K562 (cell line): ENCODE results near the gene CEP78. TPM values are rescaled to one million over a fixed set of nuclear protein-coding genes. Genes with fewer than 3 reads are reported as not detected.

ENCODE experiments used
- ATAC-seq: fragments of 200-7000 bp; cut with Tn5 transposase; 3 replicates; pipeline ENCODE4 v1.9.1; 2020; ENCODE audit warnings: moderate library complexity
- BruUV-seq: library from RNA; stranded (reverse); fragments of 400-500 nt; replicated peaks from 2 replicates; lab custom pipeline; 2021; lab: Mats Ljungman, UMichigan
- CTCF ChIA-PET: fragments of 300-600 bp; formaldehyde crosslinking; extraction: SDS; loops from one replicate; lab custom pipeline; 2021; ENCODE audit warnings: low intra/inter-chr PET ratio; lab: Yijun Ruan, JAX
- POLR2A ChIA-PET: fragments of 300-600, 350-650 bp; sonication (Branson Sonifier 250); formaldehyde crosslinking; extraction: SDS; loops from one replicate; lab custom pipeline; 2021; ENCODE audit warnings: antibody characterized with exemption, inconsistent platforms; lab: Yijun Ruan, JAX
- DNase-seq, 4 experiments: peaks; one replicate each; pipeline versions ENCODE4 v3.0.0 to v3.0.0-alpha.2; 2011 to 2018; ENCODE audit warnings: low spot score in 3 of 4, mixed read lengths in 3 of 4; ENCODE audit errors: extremely low read depth in 1 of 4
- FAIRE-seq: peaks from 2 replicates; lab custom pipeline; 2011; peaks lifted over from hg19 to GRCh38; lab: Jason Lieb, UNC
- H2AFZ ChIP-seq: 2 replicates; pipeline ENCODE4 v1.6.0; 2011; ENCODE audit warnings: low read depth, low read length, control low read depth, inconsistent platforms
- H3K27ac ChIP-seq: fragments of 200-600 bp; 3 replicates; pipeline ENCODE4 v1.8.0; 2011; ENCODE audit warnings: low read depth, mild to moderate bottlenecking, control low read depth, inconsistent platforms, low read length, moderate library complexity, mixed read lengths; ENCODE audit errors: extremely low read depth
- H3K27me3 ChIP-seq, 2 experiments: fragments of 300-600 bp in 1 of 2; 2 replicates in 1 of 2; 3 replicates in 1 of 2; pipeline versions ENCODE4 v1.6.0 to v1.8.0; 2011; ENCODE audit warnings: inconsistent platforms in 2 of 2, low read length in 2 of 2, mild to moderate bottlenecking in 1 of 2, mixed read lengths in 1 of 2, moderate library complexity in 1 of 2; ENCODE audit not compliant: control insufficient read depth in 2 of 2, insufficient read depth in 2 of 2
- H3K36me3 ChIP-seq: fragments of 300-600 bp; 3 replicates; pipeline ENCODE4 v1.8.0; 2011; ENCODE audit warnings: mild to moderate bottlenecking, low read length, inconsistent platforms; ENCODE audit not compliant: control insufficient read depth, insufficient read depth
- H3K4me1 ChIP-seq, 2 experiments: fragments of 200-600 bp in 1 of 2; replicated peaks in 1 of 2; 2 replicates in 1 of 2; 3 replicates in 1 of 2; pipeline versions ENCODE4 v1.5.1 to v1.8.0; 2011; ENCODE audit warnings: inconsistent platforms in 2 of 2, low read length in 2 of 2, mild to moderate bottlenecking in 1 of 2, mixed read lengths in 1 of 2, moderate library complexity in 1 of 2; ENCODE audit not compliant: control insufficient read depth in 2 of 2, insufficient read depth in 2 of 2
- H3K4me2 ChIP-seq: 2 replicates; pipeline ENCODE4 v1.6.1; 2011; ENCODE audit warnings: low read length, control low read depth, inconsistent platforms, mixed read lengths; ENCODE audit not compliant: insufficient read depth
- H3K4me3 ChIP-seq: fragments of 200-600 bp; sonication (generic), shearing (Covaris generic); 2 replicates; pipeline ENCODE4 v1.5.1; 2016; ENCODE audit warnings: control low read depth, inconsistent platforms
- H3K79me2 ChIP-seq: fragments of 200-600 bp; 3 replicates; pipeline ENCODE4 v1.8.0; 2011; ENCODE audit warnings: low read length, inconsistent platforms; ENCODE audit not compliant: control insufficient read depth, insufficient read depth
- H3K9ac ChIP-seq, 2 experiments: 2 replicates each; pipeline versions ENCODE4 v1.6.0 to v1.6.1; 2011; ENCODE audit warnings: low read depth in 2 of 2, low read length in 2 of 2, control low read depth in 1 of 2, inconsistent platforms in 1 of 2, mild to moderate bottlenecking in 1 of 2, mixed read lengths in 1 of 2; ENCODE audit not compliant: insufficient read depth in 1 of 2
- H3K9me1 ChIP-seq: one replicate; pipeline ENCODE4 v1.6.0; 2011; ENCODE audit warnings: inconsistent platforms, mild to moderate bottlenecking, low read length, moderate library complexity; ENCODE audit not compliant: control insufficient read depth, insufficient read depth
- H3K9me3 ChIP-seq: replicated peaks from 2 replicates; pipeline ENCODE4 v1.5.1; 2011; ENCODE audit warnings: low read depth, low read length, inconsistent platforms; ENCODE audit not compliant: control insufficient read depth, insufficient read depth
- H4K20me1 ChIP-seq: replicated peaks from 2 replicates; pipeline ENCODE4 v1.6.1; 2011; ENCODE audit warnings: low read length, inconsistent platforms, mixed read lengths; ENCODE audit not compliant: control insufficient read depth, insufficient read depth
- ATF3 ChIP-seq, 2 experiments: fragments of 450-650 bp in 1 of 2; sonication (generic) in 1 of 2; formaldehyde crosslinking in 1 of 2; IDR thresholded peaks in 1 of 2; conservative IDR thresholded peaks in 1 of 2; 2 replicates each; pipeline versions ENCODE4 v1.6.1 to v1.8.1; 2016 to 2023; ENCODE audit warnings: mild to moderate bottlenecking in 2 of 2, moderate library complexity in 2 of 2, inconsistent platforms in 1 of 2, missing genetic modification reagents in 1 of 2
- CUX1 ChIP-seq: fragments of 200-800 bp; sonication (Bioruptor generic); IDR thresholded peaks from 2 replicates; pipeline ENCODE4 v1.6.1; 2016; ENCODE audit warnings: missing genetic modification characterization, missing compliant biosample characterization
- DIDO1 ChIP-seq: fragments of 450-650 bp; IDR thresholded peaks from 2 replicates; pipeline ENCODE4 v1.6.1; 2016; ENCODE audit warnings: low read depth, missing biosample characterization, missing genetic modification characterization
- FOXA1 ChIP-seq: fragments of 450-650 bp; IDR thresholded peaks from 2 replicates; pipeline ENCODE4 v1.6.1; 2016; ENCODE audit warnings: mild to moderate bottlenecking, borderline replicate concordance
- GABPA ChIP-seq: fragments of 200-800 bp; sonication (Bioruptor generic); conservative IDR thresholded peaks from 2 replicates; pipeline ENCODE4 v1.6.1; 2016; ENCODE audit warnings: low read depth, missing genetic modification characterization, missing compliant biosample characterization
- KDM1A ChIP-seq, 2 experiments: fragments of 450-650 bp; IDR thresholded peaks; 2 replicates each; pipeline ENCODE4 v1.6.1; 2016; ENCODE audit warnings: mild to moderate bottlenecking in 2 of 2
- MAFK ChIP-seq: IDR thresholded peaks from 2 replicates; pipeline ENCODE4 v1.6.1; 2011; ENCODE audit warnings: low read length, improper control_type of control experiment
- PHTF2 ChIP-seq: fragments of 250-450 bp; sonication (Bioruptor Pico); IDR thresholded peaks from 2 replicates; pipeline ENCODE4 v1.5.0; 2021; ENCODE audit warnings: mild to moderate bottlenecking
- PKNOX1 ChIP-seq: fragments of 450-650 bp; IDR thresholded peaks from 2 replicates; pipeline ENCODE4 v1.6.1; 2016
- ZNF23 ChIP-seq: fragments of 250-450 bp; sonication (Bioruptor Pico); IDR thresholded peaks from 2 replicates; pipeline ENCODE4 v1.4.0; 2020; ENCODE audit warnings: mild to moderate bottlenecking
- ZNF239 ChIP-seq: fragments of 250-450 bp; sonication (Bioruptor Pico); IDR thresholded peaks from 2 replicates; pipeline ENCODE4 v1.4.0; 2020; ENCODE audit warnings: mild to moderate bottlenecking
- ZNF778 ChIP-seq: fragments of 450-650 bp; formaldehyde crosslinking; IDR thresholded peaks from 2 replicates; pipeline ENCODE4 v1.4.0; 2020; ENCODE audit warnings: mild to moderate bottlenecking, moderate library complexity
- in situ Hi-C: fragments of 300-500 bp; cut with MboI; formaldehyde crosslinking; loops from 4 replicates; pipeline ENCODE4 v1.15.0; 2018; ENCODE audit warnings: inconsistent platforms, mixed read lengths
- intact Hi-C: fragments of 100-400 bp; cut with micrococcal nuclease; formaldehyde crosslinking; loops from 2 replicates; pipeline ENCODE4 v1.14.2; 2022
- polyA plus RNA-seq, 8 experiments: library from polyadenylated mRNA; depleted of rRNA in 4 of 8; stranded (reverse) in 5 of 8; unstranded in 3 of 8; fragments of >200 nt; fragmentation: Nextera tagmentation in 2 of 8; fragmentation: Illumina TruSeq in 1 of 8; extraction: Ambion mirVana in 2 of 8; extraction: Trizol in 1 of 8; gene quantifications; 2 replicates each; pipeline versions ENCODE4 v1.2.1 to v1.2.3, GENCODE V29; 2011 to 2014; ENCODE audit warnings: inconsistent platforms in 1 of 8, missing spikeins in 1 of 8
- total RNA-seq, 7 experiments: library from RNA; depleted of rRNA in 6 of 7; stranded (reverse); fragments of >200 nt in 6 of 7; fragmentation: Illumina TruSeq in 2 of 7; extraction: Trizol in 2 of 7; gene quantifications; 2 replicates each; pipeline versions ENCODE4 v1.2.1 to v1.2.3, GENCODE V29; 2011 to 2021; ENCODE audit warnings: low replicate concordance in 1 of 7

The CEP78 gene
- total and polyA plus RNA-seq, 9 of the 15 experiments (the other 6 are each of a cell fraction or from before 2014, with no cell fraction given), result 3.5 to 26.0 (median 21.5) TPM

GRCh38 chr9:78286125-78286524 is 50.2 kb downstream of the CEP78 start:
- DNase-seq, result no peak
- Histone ChIP-seq H3K4me2 (no peak overlapping the region), H3K4me1 (no peaks in the 10 kb centered on the region), H3K9me1 (no peaks in the 10 kb centered on the region), H3K79me2 (no peaks in the 10 kb centered on the region), H3K9me3 (no peaks in the 10 kb centered on the region), H2AFZ (no peak overlapping the region), H3K36me3 (no peaks in the 10 kb centered on the region), H3K27me3 (peaks cover 0 to 2% of the 10 kb centered on the region in 2 experiments; a peak in 1 of 5 replicates), H3K4me3 (no peak overlapping the region), H3K27ac (no peak overlapping the region), H4K20me1 (no peaks in the 10 kb centered on the region), H3K9ac (no peak overlapping the region)
- ChIA-PET POLR2A (no interaction called here), CTCF (no interaction called here)
- intact Hi-C loops (no loop called here), in situ Hi-C loops (no loop called here)
- BruUV-seq, result no TSS peak
- FAIRE-seq, result no peak
- no peak for ATAC-seq
- TF ChIP-seq MAFK, result no peak
- no peak for TF ChIP-seq ATF3 (IDR thresholded peaks at IDR 0.05)
- TF ChIP-seq ATF3 (CRISPR knock-in tag; conservative IDR thresholded peaks at IDR 0.05), result no peak
- TF ChIP-seq KDM1A (IDR thresholded peaks at IDR 0.05), result no peak
- TF ChIP-seq ZNF23 (CRISPR knock-in tag), result no peak
- TF ChIP-seq CUX1, result no peak
- no peak for TF ChIP-seq DIDO1
- no peak for TF ChIP-seq ZNF239 (CRISPR knock-in tag)
- TF ChIP-seq GABPA (tag), result no peak
- no peak for TF ChIP-seq PKNOX1
- no peak for TF ChIP-seq FOXA1
- TF ChIP-seq ZNF778 (CRISPR knock-in tag), result no peak
- TF ChIP-seq PHTF2 (CRISPR knock-in tag), result no peak
